ENCODE measurements around the gene LITAF. TPM values are rescaled to one million over a fixed set of nuclear protein-coding genes. Genes with fewer than 3 reads are reported as not detected.

The LITAF gene
- polyA plus RNA-seq, 1 of the 3 experiments (the other 2 are of a cell fraction) = 45.7 TPM

- ChIA-PET CTCF (interaction anchor here (1.7 kb wide), 1 partner anchor 22 kb away, joined by 6 read pairs; no protein-coding TSS in a partner anchor), POLR2A (no interaction called here)
- Histone ChIP-seq H3K4me2 (no peak overlapping the region), H3K9me2 (no peaks in the 10 kb centered on the region), H3K9ac (no peak overlapping the region), H3K27ac (ENCODE audit: low read depth in 2 of 2, low read length in 1 of 2) (no peak overlapping the region), H3K79me2 (ENCODE audit: insufficient read depth) (peaks cover 7% of the 10 kb centered on the region; the same call in 1 of the 2 replicates), H3K9me3 (peaks cover 13% of the 10 kb centered on the region), H2AFZ (ENCODE audit: low read depth) (no peak overlapping the region), H3K36me3 (replicated peaks in 1 of 2; ENCODE audit: control insufficient read depth in 1 of 2, insufficient read depth in 2 of 2, low read length in 1 of 2) (peaks cover 20 to 33% of the 10 kb centered on the region in 2 experiments), H4K20me1 (ENCODE audit: insufficient read depth) (no peaks in the 10 kb centered on the region), H3K4me3 (ENCODE audit: low read depth in 2 of 2, low read length in 1 of 2) (no peak overlapping the region), H3F3A (replicated peaks; ENCODE audit: insufficient read depth) (no peaks in the 10 kb centered on the region), H3K27me3 (ENCODE audit: insufficient read depth) (no peaks in the 10 kb centered on the region), H3K4me1 (ENCODE audit: control insufficient read depth in 1 of 2, insufficient read depth in 2 of 2, low read depth in 1 of 2, low read length in 1 of 2) (no peaks in the 10 kb centered on the region)
- DNase-seq = no peak
- whole genome bisulfite sequencing (ENCODE audit: low lambda C conversion rate) = 94% methylated on average over 6 of the region's 6 CpGs
- TF ChIP-seq MEF2A (IDR thresholded peaks at IDR 0.05; ENCODE audit: borderline replicate concordance, low read depth) = no peak
- TF ChIP-seq, protein P1, sequence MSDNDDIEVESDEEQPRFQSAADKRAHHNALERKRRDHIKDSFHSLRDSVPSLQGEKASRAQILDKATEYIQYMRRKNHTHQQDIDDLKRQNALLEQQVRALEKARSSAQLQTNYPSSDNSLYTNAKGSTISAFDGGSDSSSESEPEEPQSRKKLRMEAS (IDR thresholded peaks at IDR 0.05; ENCODE audit: low read depth) = no peak
- TF ChIP-seq POLR2AphosphoS5 (IDR thresholded peaks at IDR 0.05; ENCODE audit: low read depth, low read length) = no peak
- no peak for TF ChIP-seq EZH2phosphoT487 (IDR thresholded peaks at IDR 0.05; ENCODE audit: borderline replicate concordance, low read depth)
- no peak for TF ChIP-seq TEAD4 (IDR thresholded peaks at IDR 0.05; ENCODE audit: borderline replicate concordance, insufficient read depth)
- TF ChIP-seq CHD2 (IDR thresholded peaks at IDR 0.05; ENCODE audit: low read length, partially characterized antibody) = no peak
- no peak for TF ChIP-seq GABPA (IDR thresholded peaks at IDR 0.05; ENCODE audit: low read depth)
- no peak for TF ChIP-seq RFX5 (IDR thresholded peaks at IDR 0.05; ENCODE audit: low read length)
- no peak for TF ChIP-seq FOXJ3 (CRISPR knock-in tag; IDR thresholded peaks at IDR 0.05)
- no peak for TF ChIP-seq RXRA (IDR thresholded peaks at IDR 0.05; ENCODE audit: borderline replicate concordance, low read depth)
- TF ChIP-seq, protein P2, sequence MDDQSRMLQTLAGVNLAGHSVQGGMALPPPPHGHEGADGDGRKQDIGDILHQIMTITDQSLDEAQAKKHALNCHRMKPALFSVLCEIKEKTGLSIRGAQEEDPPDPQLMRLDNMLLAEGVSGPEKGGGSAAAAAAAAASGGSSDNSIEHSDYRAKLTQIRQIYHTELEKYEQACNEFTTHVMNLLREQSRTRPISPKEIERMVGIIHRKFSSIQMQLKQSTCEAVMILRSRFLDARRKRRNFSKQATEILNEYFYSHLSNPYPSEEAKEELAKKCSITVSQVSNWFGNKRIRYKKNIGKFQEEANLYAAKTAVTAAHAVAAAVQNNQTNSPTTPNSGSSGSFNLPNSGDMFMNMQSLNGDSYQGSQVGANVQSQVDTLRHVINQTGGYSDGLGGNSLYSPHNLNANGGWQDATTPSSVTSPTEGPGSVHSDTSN (IDR thresholded peaks at IDR 0.05) = no peak
- no peak for TF ChIP-seq GATA2 (CRISPR knock-in tag; IDR thresholded peaks at IDR 0.05)
- no peak for TF ChIP-seq TAF1 (IDR thresholded peaks at IDR 0.05; ENCODE audit: borderline replicate concordance, low read depth, low read length)
- no peak for TF ChIP-seq JUND (IDR thresholded peaks at IDR 0.05)
- no peak for TF ChIP-seq YY1 (IDR thresholded peaks at IDR 0.05; ENCODE audit: low read depth)
- TF ChIP-seq ELF1 (IDR thresholded peaks at IDR 0.05) = no peak
- no peak for TF ChIP-seq MXI1 (IDR thresholded peaks at IDR 0.05; ENCODE audit: low read depth, low read length)
- TF ChIP-seq FOXM1 (IDR thresholded peaks at IDR 0.05; ENCODE audit: low read depth) = no peak
- TF ChIP-seq REST (IDR thresholded peaks at IDR 0.05; ENCODE audit: low read depth, low read length) = no peak
- TF ChIP-seq USF1 (IDR thresholded peaks at IDR 0.05; ENCODE audit: borderline replicate concordance, low read depth) = no peak
Observed at GRCh38 chr16:11554053-11554452, 32.7 kb downstream of the LITAF start.

All from SK-N-SH (cell line).